ENCODE data around the gene B3GNT9. TPM values are rescaled to one million over a fixed set of nuclear protein-coding genes. Genes with fewer than 3 reads are reported as not detected.

B3GNT9 gene
- total RNA-seq, 3 donors from 2014 or later (not counting 1 experiment from before 2014, with no cell fraction given), result 0.80 to 1.3 (median 1.0) TPM

DNA sequence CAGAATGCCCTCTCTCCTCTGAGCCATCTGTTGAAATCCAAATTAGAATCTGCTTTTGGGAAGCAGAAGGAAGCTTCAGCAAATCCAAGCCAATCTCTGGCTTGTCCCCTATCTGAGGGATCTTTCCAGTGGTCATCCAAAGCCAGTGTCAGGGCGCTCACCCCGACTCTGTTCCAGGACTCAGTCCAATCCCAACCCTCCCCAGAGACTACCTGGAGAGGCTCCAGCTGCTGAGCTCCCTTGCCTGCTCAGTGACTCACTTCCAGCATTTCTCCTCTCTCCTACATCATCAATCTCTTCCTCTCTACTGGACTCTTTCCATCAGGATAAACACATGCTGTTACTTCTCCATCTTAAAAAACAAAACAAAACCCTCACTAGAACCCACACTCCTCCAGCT lies 30.5 kb upstream of the B3GNT9 start:
- no peaks in the 10 kb centered on the region for H3K36me3 ChIP-seq (ENCODE audit: control insufficient read depth, insufficient read depth, low read length)
- no peak overlapping the region for H3K27ac Mint-ChIP-seq
- H3K36me3 Mint-ChIP-seq, result no peaks in the 10 kb centered on the region
- ATAC-seq (no peak), DNase-seq (no peak)
- H3K4me3 Mint-ChIP-seq, result no peak overlapping the region
- peaks cover 13 to 27% of the 10 kb centered on the region in 2 donors for H3K4me1 Mint-ChIP-seq
- WGBS (ENCODE audit: insufficient coverage), result 99% methylated on average over 2 of the region's 2 CpGs
- H3K9me3 Mint-ChIP-seq, result no peaks in the 10 kb centered on the region
- H3K27me3 Mint-ChIP-seq (ENCODE audit: low read depth in 2 of 2), result peaks cover 0 to 8% of the 10 kb centered on the region in 2 donors
- H3K27me3 ChIP-seq (ENCODE audit: control insufficient read depth, insufficient read depth, low read length), result peaks cover 1% of the 10 kb centered on the region
- H3K4me3 ChIP-seq (ENCODE audit: low read length), result no peak overlapping the region
- H3K9me3 ChIP-seq (ENCODE audit: control insufficient read depth, insufficient read depth, low read length), result no peaks in the 10 kb centered on the region
- H3K27ac ChIP-seq (ENCODE audit: low read length), result no peak overlapping the region
- TF ChIP-seq, protein P1, sequence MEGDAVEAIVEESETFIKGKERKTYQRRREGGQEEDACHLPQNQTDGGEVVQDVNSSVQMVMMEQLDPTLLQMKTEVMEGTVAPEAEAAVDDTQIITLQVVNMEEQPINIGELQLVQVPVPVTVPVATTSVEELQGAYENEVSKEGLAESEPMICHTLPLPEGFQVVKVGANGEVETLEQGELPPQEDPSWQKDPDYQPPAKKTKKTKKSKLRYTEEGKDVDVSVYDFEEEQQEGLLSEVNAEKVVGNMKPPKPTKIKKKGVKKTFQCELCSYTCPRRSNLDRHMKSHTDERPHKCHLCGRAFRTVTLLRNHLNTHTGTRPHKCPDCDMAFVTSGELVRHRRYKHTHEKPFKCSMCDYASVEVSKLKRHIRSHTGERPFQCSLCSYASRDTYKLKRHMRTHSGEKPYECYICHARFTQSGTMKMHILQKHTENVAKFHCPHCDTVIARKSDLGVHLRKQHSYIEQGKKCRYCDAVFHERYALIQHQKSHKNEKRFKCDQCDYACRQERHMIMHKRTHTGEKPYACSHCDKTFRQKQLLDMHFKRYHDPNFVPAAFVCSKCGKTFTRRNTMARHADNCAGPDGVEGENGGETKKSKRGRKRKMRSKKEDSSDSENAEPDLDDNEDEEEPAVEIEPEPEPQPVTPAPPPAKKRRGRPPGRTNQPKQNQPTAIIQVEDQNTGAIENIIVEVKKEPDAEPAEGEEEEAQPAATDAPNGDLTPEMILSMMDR (IDR thresholded peaks at IDR 0.05), result no peak
- intact Hi-C loops (cut with micrococcal nuclease), result no loop called here
- peaks cover 37% of the 10 kb centered on the region for H3K4me1 ChIP-seq (ENCODE audit: control insufficient read depth, insufficient read depth, low read length)

DNA sequence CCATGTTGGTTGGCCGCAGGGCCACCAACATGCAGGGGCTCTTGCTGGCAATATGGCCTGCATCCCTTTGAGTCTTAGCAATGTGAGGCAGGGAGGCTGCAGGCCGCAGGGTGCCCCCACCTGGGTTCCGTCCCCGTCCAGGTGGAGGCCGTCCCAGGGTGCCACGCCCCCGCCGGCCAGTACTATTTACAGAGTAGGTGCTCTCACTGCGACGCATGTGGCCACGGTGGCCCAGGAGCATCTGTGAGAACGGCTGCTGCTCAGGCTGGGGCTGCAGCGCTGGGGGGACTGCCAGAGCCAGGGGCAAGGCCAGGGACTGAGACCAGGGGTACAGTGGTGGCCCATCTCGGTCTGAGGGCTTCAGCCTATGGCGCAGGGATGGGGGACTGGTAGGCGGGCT lies 29.4 kb upstream of the B3GNT9 start:
- ATAC-seq (no peak), DNase-seq (no peak)
- H3K4me1 ChIP-seq (ENCODE audit: control insufficient read depth, insufficient read depth, low read length), result peaks cover 32% of the 10 kb centered on the region
- H3K9me3 ChIP-seq (ENCODE audit: control insufficient read depth, insufficient read depth, low read length), result no peaks in the 10 kb centered on the region
- no peak overlapping the region for H3K27ac Mint-ChIP-seq
- no peak overlapping the region for H3K4me3 ChIP-seq (ENCODE audit: low read length)
- no peak overlapping the region for H3K4me3 Mint-ChIP-seq
- H3K27me3 Mint-ChIP-seq (ENCODE audit: low read depth in 2 of 2), result peaks cover 0 to 4% of the 10 kb centered on the region in 2 donors
- no peaks in the 10 kb centered on the region for H3K36me3 Mint-ChIP-seq
- TF ChIP-seq, protein P1 (IDR thresholded peaks at IDR 0.05), result no peak
- peaks cover 8 to 30% of the 10 kb centered on the region in 2 donors for H3K4me1 Mint-ChIP-seq
- no peak overlapping the region for H3K27ac ChIP-seq (ENCODE audit: low read length)
- no peaks in the 10 kb centered on the region for H3K9me3 Mint-ChIP-seq
- H3K36me3 ChIP-seq (ENCODE audit: control insufficient read depth, insufficient read depth, low read length), result no peaks in the 10 kb centered on the region
- WGBS (ENCODE audit: insufficient coverage), result 94% methylated on average over 16 of the region's 16 CpGs
- H3K27me3 ChIP-seq (ENCODE audit: control insufficient read depth, insufficient read depth, low read length), result no peaks in the 10 kb centered on the region
- intact Hi-C loops (cut with micrococcal nuclease), result no loop called here

DNA sequence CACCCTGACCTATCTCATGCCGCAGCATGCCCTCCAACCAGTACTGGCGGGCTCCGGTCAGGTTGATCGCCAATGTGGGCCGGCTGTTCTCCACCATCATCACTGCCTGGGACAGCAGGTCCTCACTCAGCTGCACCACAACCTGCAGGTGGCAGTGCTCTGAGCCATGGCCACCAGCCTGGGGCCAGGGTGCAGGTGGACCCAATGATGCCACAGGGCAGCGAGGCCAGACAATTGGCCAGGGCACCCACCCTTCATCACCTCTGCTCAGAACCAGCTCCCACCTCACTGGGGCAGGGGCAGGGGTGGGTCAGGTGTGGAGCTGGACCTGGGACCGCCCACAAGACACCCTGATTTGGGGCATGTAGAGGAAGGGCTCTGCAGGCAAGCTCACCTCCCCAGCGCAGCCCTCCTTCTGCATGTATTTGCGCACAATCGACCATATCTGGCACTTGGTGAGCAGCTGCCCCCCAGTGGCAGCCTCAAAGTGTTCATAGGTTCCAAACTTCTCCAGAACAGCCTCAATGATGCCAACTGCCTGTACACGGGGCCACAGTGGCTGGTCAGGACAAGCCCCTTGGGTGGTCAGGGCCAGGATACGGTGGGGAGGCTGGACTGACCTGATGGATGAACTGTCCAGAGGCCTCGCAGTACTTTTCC lies 28.8 kb upstream of the B3GNT9 start:
- H3K27me3 Mint-ChIP-seq (ENCODE audit: low read depth in 2 of 2), result peaks cover 0 to 3% of the 10 kb centered on the region in 2 donors
- no peaks in the 10 kb centered on the region for H3K36me3 Mint-ChIP-seq
- TF ChIP-seq, protein P1 (IDR thresholded peaks at IDR 0.05), result no peak
- WGBS (ENCODE audit: insufficient coverage), result 94% methylated on average over 13 of the region's 13 CpGs
- H3K27ac Mint-ChIP-seq, result no peak overlapping the region
- Histone ChIP-seq H3K4me1 (ENCODE audit: control insufficient read depth, insufficient read depth, low read length) (peaks cover 32% of the 10 kb centered on the region), H3K27me3 (ENCODE audit: control insufficient read depth, insufficient read depth, low read length) (no peaks in the 10 kb centered on the region), H3K9me3 (ENCODE audit: control insufficient read depth, insufficient read depth, low read length) (no peaks in the 10 kb centered on the region), H3K4me3 (ENCODE audit: low read length) (no peak overlapping the region), H3K27ac (ENCODE audit: low read length) (no peak overlapping the region), H3K36me3 (ENCODE audit: control insufficient read depth, insufficient read depth, low read length) (no peaks in the 10 kb centered on the region)
- H3K9me3 Mint-ChIP-seq, result no peaks in the 10 kb centered on the region
- intact Hi-C loops (cut with micrococcal nuclease), result no loop called here
- H3K4me3 Mint-ChIP-seq, result no peak overlapping the region
- peaks cover 6 to 28% of the 10 kb centered on the region in 2 donors for H3K4me1 Mint-ChIP-seq
- DNase-seq, result peak in 1 of 2 donors; percentile 28
- no peak for ATAC-seq
